ENCODE measurements around the gene GALNT13.

GRCh38 chr2:154263206-154263605, 391.5 kb downstream of the GALNT13 start:
- TF ChIP-seq, protein P1, sequence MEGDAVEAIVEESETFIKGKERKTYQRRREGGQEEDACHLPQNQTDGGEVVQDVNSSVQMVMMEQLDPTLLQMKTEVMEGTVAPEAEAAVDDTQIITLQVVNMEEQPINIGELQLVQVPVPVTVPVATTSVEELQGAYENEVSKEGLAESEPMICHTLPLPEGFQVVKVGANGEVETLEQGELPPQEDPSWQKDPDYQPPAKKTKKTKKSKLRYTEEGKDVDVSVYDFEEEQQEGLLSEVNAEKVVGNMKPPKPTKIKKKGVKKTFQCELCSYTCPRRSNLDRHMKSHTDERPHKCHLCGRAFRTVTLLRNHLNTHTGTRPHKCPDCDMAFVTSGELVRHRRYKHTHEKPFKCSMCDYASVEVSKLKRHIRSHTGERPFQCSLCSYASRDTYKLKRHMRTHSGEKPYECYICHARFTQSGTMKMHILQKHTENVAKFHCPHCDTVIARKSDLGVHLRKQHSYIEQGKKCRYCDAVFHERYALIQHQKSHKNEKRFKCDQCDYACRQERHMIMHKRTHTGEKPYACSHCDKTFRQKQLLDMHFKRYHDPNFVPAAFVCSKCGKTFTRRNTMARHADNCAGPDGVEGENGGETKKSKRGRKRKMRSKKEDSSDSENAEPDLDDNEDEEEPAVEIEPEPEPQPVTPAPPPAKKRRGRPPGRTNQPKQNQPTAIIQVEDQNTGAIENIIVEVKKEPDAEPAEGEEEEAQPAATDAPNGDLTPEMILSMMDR (IDR thresholded peaks at IDR 0.05) = no peak
- TF ChIP-seq ZFX (IDR thresholded peaks at IDR 0.05; ENCODE audit: borderline replicate concordance) = no peak
